Endothelial cell of umbilical vein (primary cell): ENCODE data around the gene FGFRL1. TPM values are rescaled to one million over a fixed set of nuclear protein-coding genes. Genes with fewer than 3 reads are reported as not detected.

ENCODE experiments used
- BruUV-seq: library from RNA; stranded (reverse); fragments of 400-500 nt; replicated peaks from 2 replicates; lab custom pipeline; 2021; lab: Mats Ljungman, UMichigan
- CTCF ChIA-PET: fragments of 300-600, 350-600 bp; sonication (Branson Sonifier 250); formaldehyde crosslinking; loops from one replicate; lab custom pipeline; 2021; ENCODE audit warnings: antibody characterized with exemption, inconsistent platforms; lab: Charles Lee
- POLR2A ChIA-PET: fragments of 300-600, 350-600 bp; sonication (Branson Sonifier 250); formaldehyde crosslinking; loops from one replicate; lab custom pipeline; 2021; ENCODE audit warnings: antibody characterized with exemption, inconsistent platforms; lab: Charles Lee
- DNase-seq: peaks from one replicate; pipeline ENCODE4 v3.0.0-alpha.2; 2011; ENCODE audit warnings: low read depth, low spot score
- FAIRE-seq: peaks from 2 replicates; lab custom pipeline; 2011; peaks lifted over from hg19 to GRCh38; lab: Jason Lieb, UNC
- H2AFZ ChIP-seq: 2 replicates; pipeline ENCODE4 v1.6.0; 2012; ENCODE audit warnings: low read depth, low read length, control low read depth, inconsistent platforms
- H3K27ac ChIP-seq: 2 replicates; pipeline ENCODE4 v1.5.1; 2011; ENCODE audit warnings: low read depth, mild to moderate bottlenecking, control low read depth, low read length, moderate library complexity; ENCODE audit not compliant: insufficient read depth
- H3K27me3 ChIP-seq, 2 experiments: 2 replicates each; pipeline versions ENCODE4 v1.6.0 to v1.6.1; 2011; ENCODE audit warnings: low read length in 2 of 2, mixed read lengths in 1 of 2; ENCODE audit not compliant: control insufficient read depth in 2 of 2, insufficient read depth in 2 of 2
- H3K36me3 ChIP-seq, 2 experiments: 2 replicates in 1 of 2; 3 replicates in 1 of 2; pipeline ENCODE4 v1.5.1; 2011; ENCODE audit warnings: low read length in 2 of 2, mild to moderate bottlenecking in 1 of 2, moderate library complexity in 1 of 2; ENCODE audit not compliant: control insufficient read depth in 2 of 2, insufficient read depth in 2 of 2; ENCODE audit errors: extremely low read depth in 1 of 2
- H3K4me1 ChIP-seq: 3 replicates; pipeline ENCODE4 v1.5.1; 2011; ENCODE audit warnings: mild to moderate bottlenecking, low read length; ENCODE audit not compliant: control insufficient read depth, insufficient read depth; ENCODE audit errors: extremely low read depth
- H3K4me2 ChIP-seq: 2 replicates; pipeline ENCODE4 v1.6.1; 2011; ENCODE audit warnings: low read length, control low read depth, mixed read lengths; ENCODE audit not compliant: insufficient read depth
- H3K4me3 ChIP-seq, 3 experiments: fragments of 200-600 bp in 1 of 3; sonication (generic), shearing (Covaris generic) in 1 of 3; replicated peaks in 1 of 3; 2 replicates each; pipeline ENCODE4 v1.5.1; 2011 to 2016; ENCODE audit warnings: control low read depth in 3 of 3, low read length in 3 of 3, mild to moderate bottlenecking in 2 of 3, inconsistent platforms in 1 of 3, low read depth in 1 of 3, moderate library complexity in 1 of 3; ENCODE audit not compliant: insufficient read depth in 1 of 3
- H3K79me2 ChIP-seq: 2 replicates; pipeline ENCODE4 v1.6.0; 2012; ENCODE audit warnings: low read length, inconsistent platforms; ENCODE audit not compliant: control insufficient read depth, insufficient read depth
- H3K9ac ChIP-seq: replicated peaks from 2 replicates; pipeline ENCODE3; 2011; ENCODE audit warnings: low read length, control low read depth; ENCODE audit not compliant: insufficient read depth; ENCODE audit errors: extremely low read depth
- H3K9me1 ChIP-seq: replicated peaks from 3 replicates; pipeline ENCODE4 v1.6.0; 2011; ENCODE audit warnings: mild to moderate bottlenecking, low read length; ENCODE audit not compliant: control insufficient read depth, insufficient read depth; ENCODE audit errors: extremely low read depth
- H3K9me3 ChIP-seq: replicated peaks from 2 replicates; pipeline ENCODE4 v1.5.1; 2012; ENCODE audit warnings: low read length, inconsistent platforms; ENCODE audit not compliant: control insufficient read depth, insufficient read depth
- H4K20me1 ChIP-seq: replicated peaks from 2 replicates; pipeline ENCODE3; 2011; ENCODE audit warnings: mild to moderate bottlenecking, low read length; ENCODE audit not compliant: control insufficient read depth, insufficient read depth; ENCODE audit errors: extremely low read depth
- GATA2 ChIP-seq: IDR thresholded peaks from 2 replicates; pipeline ENCODE4 v1.7.0; 2011; ENCODE audit warnings: low read depth, mild to moderate bottlenecking, moderate library complexity, mixed read lengths, low read length; ENCODE audit not compliant: insufficient read length, insufficient read depth
- JUN ChIP-seq: IDR thresholded peaks from 2 replicates; pipeline ENCODE4 v1.6.1; 2011; ENCODE audit warnings: borderline replicate concordance, low read depth; ENCODE audit not compliant: insufficient read length, insufficient read depth
- MYC ChIP-seq: IDR thresholded peaks from one replicate; pipeline ENCODE4 v1.6.1; 2011; ENCODE audit warnings: mild to moderate bottlenecking, low read depth, low read length
- POLR2A ChIP-seq: IDR thresholded peaks from 2 replicates; pipeline ENCODE4 v1.6.1; 2012; ENCODE audit warnings: low read depth, mild to moderate bottlenecking, control low read depth, low read length
- POLR2AphosphoS5 ChIP-seq: IDR thresholded peaks from 2 replicates; pipeline ENCODE4 v1.6.1; 2012; ENCODE audit warnings: low read depth, mild to moderate bottlenecking, control low read depth, low read length, moderate library complexity; ENCODE audit not compliant: insufficient read depth
- dilution Hi-C: fragments of 300-500 bp; cut with MboI; formaldehyde crosslinking; loops from one replicate; pipeline ENCODE4 v1.15.0; 2019; ENCODE audit warnings: low sequenced_read_pairs; ENCODE audit not compliant: extremely low pct_ligation_motif_present
- intact Hi-C: fragments of 100-400 bp; cut with micrococcal nuclease; formaldehyde crosslinking; loops from one replicate; pipeline ENCODE4 v1.10.0; 2022
- polyA plus RNA-seq, 4 experiments: library from polyadenylated mRNA; depleted of rRNA in 3 of 4; stranded (reverse) in 3 of 4; unstranded in 1 of 4; fragments of >200 nt; gene quantifications; 2 replicates each; pipeline versions ENCODE4 v1.2.1 to v1.2.3, GENCODE V29; 2011 to 2012; ENCODE audit warnings: missing spikeins in 1 of 4
- total RNA-seq: library from RNA; stranded (reverse); gene quantifications from 2 replicates; pipeline ENCODE4 v1.2.3, GENCODE V29; 2021
- TF ChIP-seq, protein P1 (sequence below): IDR thresholded peaks from 2 replicates; pipeline ENCODE4 v1.6.1; 2011; ENCODE audit not compliant: insufficient read depth, insufficient read length

Gene FGFRL1
- total and polyA plus RNA-seq, 2 donors (not counting 3 experiments of a cell fraction or from before 2014, with no cell fraction given) = 33.3 to 74.6 TPM

DNA sequence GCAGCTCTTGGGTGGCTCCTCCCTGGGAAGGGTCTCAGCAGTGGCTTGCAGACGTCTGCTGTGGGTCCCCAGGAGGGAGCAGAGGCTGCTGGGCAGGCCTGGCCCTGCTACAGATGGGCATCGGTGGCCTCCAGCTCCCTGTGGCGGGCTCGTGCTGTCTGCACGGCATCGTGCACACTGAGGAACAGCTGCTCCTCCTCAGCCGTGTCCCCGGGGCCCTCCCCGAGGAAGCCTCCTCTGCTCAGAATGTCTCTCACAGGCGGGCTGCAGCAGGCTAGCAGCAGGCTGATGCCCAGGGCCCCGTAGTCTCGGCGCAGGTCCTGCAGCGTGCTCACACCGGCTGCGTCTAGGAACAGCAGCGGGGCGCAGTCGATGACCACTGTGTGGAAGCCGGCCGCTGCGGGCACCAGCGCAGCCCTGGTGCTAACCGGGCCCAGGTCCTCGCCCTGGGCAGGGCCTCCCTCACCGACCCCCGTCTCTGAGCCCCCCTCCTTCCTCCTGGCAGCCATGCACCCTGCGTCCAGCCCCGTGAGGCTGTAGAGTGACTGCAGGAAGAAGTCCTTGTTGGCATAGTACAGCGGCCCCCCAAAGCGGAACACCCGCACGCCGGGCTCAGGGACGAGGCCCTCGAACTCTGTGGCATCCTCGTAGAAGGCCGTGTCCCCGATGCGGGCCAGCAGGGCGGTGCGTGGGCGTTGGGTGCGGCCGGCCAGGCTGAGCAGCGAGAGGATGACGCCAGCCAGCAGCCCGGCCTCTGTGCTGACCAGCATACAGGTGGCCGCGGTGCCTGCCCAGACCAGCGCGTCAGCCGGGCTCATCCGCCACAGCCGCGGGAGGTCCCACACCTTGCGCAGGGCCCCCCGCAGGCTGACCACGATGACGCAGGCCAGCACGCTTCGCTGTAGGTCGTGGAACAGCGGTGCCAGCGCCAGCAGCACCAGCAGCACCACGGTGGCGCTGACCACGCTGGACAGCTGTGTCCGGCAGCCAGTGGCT is 22.4 kb upstream of the FGFRL1 start:
- TF ChIP-seq GATA2 (no peak), MYC (no peak), POLR2AphosphoS5 (no peak), POLR2A (no peak), JUN (no peak)
- TF ChIP-seq, protein P1, sequence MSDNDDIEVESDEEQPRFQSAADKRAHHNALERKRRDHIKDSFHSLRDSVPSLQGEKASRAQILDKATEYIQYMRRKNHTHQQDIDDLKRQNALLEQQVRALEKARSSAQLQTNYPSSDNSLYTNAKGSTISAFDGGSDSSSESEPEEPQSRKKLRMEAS = no peak
- no peaks in the 10 kb centered on the region for H3K9me3 ChIP-seq
- intact Hi-C loops = loop anchor here (5.0 kb wide), 1 partner anchor 247 kb away; no protein-coding TSS in a partner anchor
- no peak overlapping the region for H3K27ac ChIP-seq
- no peak for FAIRE-seq
- no peaks in the 10 kb centered on the region for H4K20me1 ChIP-seq
- H3K79me2 ChIP-seq = no peaks in the 10 kb centered on the region
- H3K4me3 ChIP-seq = no peak overlapping the region
- no peak overlapping the region for H3K4me2 ChIP-seq
- peaks cover 0 to 2% of the 10 kb centered on the region in 2 experiments for H3K36me3 ChIP-seq
- H2AFZ ChIP-seq = no peak overlapping the region
- H3K27me3 ChIP-seq = no peaks in the 10 kb centered on the region
- ChIA-PET POLR2A (no interaction called here), CTCF (no interaction called here)
- DNase-seq = no peak
- H3K4me1 ChIP-seq = peaks cover 18% of the 10 kb centered on the region
- no TSS peak for BruUV-seq
- dilution Hi-C loops = no loop called here
- no peaks in the 10 kb centered on the region for H3K9me1 ChIP-seq
- H3K9ac ChIP-seq = no peak overlapping the region
